NCI-H187 treated with DMSO at 0.1 percent for 48 hours (cell line): ENCODE results near the gene ZNF546.
"Not testable (repeated sequence)": the region's sequence is repeated elsewhere in the genome, so short reads cannot be mapped to it uniquely, and the experiment has no call there.

ENCODE experiments used
- DNase-seq: peaks from one replicate; lab custom pipeline; 2025; lab: John Stamatoyannopoulos, UW

Gene ZNF546

DNA sequence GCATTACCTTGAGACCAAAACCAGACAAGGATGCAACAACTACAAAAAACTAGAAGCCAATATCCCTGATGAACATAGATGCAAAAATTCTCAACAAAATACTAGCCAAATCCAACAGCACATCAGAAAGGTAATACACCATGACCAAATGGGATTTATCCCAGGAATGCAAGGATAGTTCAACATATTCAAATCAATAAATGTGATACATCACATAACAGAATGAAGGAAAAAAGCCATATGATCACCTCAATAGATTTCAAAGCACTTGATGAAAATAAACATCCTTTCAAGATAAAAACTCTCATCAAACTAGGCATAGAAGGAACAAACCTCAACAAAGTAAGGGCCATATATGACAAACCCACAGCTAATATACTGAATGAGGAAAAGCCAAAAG, 10.2 kb upstream of the ZNF546 start:
- no peak for DNase-seq

DNA sequence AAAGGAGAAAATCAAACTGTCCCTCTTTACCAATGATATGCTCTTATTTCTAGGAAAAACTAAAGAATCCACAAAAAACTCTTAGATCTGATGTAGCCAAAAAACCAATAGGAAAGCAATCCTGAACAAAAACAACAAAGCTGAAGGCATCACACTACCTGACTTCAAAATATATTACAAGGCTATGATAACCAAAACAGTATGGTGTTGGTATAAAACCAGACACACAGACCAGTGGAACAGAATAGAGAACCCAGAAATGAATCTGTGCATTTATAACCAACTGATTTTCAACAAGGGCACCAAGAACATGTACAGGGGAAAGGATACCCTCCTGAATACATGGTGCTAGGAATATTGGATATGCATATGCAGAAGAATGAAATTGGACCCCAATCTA, 9.7 kb upstream of the ZNF546 start:
- DNase-seq: no peak

DNA sequence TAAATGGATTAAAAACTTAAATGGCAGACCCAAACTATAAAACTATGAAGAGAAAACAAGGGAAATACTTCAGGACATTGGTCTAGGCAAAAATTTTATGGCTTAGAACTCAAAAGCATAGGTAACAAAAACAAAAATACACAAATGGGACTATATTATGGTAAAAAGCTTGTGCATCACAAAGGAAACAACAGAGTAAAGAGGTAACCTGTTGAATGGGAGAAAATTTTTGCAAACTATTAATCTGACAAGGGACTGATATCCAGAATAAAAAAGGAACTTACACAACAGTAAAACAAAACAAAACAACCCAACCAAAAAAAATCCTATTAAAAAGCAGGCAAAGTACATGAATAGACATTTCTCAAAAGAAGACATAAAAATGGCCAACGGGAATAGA, 9.3 kb upstream of the ZNF546 start:
- DNase-seq: no peak

DNA sequence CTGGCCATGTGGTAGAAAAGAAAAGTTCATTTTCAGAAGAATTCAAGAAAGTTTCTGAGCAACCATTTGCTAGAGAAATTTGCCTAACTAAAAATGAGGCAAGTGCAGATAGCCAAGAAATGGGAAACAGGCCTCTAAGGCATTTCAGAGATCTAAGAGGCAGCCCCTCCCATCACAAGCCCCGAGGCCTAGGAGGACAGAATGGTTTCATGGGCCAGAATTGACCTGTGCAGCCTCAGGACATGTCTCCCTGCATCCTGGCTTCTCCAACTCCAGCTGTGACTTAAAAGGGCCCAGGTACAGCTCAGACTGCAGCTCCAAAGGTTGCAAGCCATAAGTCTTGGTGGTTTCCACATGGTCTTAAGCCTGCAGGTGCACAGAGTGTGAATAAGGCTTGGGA, 3.3 kb upstream of the ZNF546 start:
- no peak for DNase-seq

DNA sequence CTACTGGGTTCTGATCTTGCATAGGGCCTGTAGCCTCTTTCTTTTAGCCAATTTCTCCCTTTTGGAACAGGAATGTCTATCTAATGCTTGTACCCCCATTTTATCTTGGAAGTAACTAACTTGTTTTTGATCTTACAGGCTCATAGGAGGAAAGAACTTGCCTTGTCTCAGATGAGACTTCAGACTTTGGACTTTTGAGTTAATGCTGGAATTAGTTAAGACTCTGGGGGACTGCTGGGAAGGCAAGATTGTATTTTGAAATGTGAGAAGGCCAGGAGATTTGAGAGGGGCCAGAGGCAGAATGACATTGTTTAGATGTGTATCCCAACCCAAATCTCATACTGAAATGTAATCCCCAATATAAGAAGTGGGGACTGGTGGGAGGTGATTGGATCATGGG, 2.5 kb upstream of the ZNF546 start:
- DNase-seq: no peak

DNA sequence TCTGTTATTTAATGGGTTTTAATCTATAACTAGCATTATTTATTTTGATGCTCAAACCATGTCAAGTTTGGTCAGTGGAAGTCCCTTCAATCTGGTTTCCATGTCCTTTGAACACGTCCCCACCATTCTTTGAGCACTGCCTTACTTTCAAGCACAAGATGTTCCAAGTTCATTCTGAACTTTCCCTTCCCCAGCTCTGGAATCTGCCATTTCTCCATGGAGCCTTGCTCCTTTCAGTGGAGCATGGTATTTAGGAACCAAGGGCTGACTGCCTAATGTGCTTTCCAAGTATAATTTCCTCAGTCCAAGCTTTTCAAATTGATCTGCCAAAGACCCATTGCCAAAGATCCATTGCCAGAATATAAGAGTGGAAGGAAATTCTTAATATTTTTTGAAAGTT, 1.1 kb upstream of the ZNF546 start:
- no peak for DNase-seq

DNA sequence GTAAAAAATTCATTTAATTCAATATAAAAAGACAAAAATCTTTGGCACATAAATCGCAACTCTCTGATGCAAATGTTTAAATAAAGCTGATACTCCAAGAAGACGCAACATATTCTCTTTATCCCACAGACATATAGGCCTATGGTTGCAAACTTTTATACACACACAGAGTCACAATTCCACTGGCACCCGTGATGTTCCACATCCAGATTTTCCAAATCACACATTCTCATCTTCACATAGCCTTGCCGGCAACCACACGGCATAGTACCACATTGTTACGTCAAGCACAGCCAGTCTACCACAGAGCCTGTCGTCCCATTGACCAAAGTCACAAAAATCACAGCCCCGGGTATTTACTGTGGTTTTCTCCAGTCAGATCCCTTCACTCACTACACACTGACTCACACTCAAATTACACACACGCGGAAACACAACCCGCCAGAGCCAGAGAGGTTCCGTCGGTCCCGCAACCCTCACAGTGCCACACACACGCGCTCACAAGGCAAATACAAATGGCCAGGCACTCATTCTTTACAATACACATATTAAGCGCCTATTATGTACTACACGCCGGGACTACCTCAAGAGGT, 546 bp upstream of the ZNF546 start:
- DNase-seq: peak; percentile 2

DNA sequence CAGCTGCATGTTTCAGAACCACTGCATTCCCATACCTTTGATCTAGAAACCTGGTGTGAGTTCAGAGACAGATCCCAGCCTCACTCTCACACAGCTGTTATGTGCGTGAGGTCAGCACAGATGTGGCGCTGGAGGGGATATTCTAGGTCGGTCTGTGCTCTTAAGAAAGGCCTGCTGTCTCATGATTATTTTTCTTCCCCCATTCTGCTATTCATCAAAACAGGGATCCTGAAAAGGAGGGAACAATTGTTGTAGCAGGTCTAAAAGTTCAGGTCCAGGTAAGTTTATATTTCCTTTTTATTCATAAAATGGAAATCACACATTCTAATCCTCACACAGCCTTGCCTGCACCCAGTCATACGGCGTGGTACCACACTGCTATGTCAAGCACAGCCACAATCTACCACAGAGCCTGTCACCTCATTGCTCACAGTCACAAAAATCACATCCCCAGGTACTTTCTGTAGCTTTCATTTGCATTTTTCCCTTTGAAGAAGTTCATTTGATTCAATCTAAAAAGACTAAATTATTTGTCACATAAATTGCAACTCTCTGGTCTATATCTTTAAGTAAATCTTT, 867 bp downstream of the ZNF546 start:
- DNase-seq: no peak

DNA sequence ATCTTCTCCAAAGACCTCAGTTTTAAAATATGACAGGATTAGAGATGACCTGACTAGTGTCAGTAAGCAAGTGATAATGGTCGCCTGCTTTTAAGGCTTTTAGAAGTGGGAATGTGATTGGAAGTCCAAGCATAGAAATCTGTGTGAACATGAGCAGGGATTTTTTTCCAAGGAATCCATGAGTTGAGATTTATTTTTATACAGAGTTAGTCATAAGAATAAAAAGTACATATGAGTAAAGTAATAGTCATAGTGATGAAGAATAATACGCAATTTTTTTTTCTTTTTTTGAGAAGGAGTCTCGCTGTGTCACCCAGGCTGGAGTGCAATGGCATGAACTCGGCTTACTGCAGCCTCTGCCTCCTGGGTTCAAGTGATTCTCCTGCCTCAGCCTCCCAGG, 1.6 kb downstream of the ZNF546 start:
- DNase-seq: no peak

DNA sequence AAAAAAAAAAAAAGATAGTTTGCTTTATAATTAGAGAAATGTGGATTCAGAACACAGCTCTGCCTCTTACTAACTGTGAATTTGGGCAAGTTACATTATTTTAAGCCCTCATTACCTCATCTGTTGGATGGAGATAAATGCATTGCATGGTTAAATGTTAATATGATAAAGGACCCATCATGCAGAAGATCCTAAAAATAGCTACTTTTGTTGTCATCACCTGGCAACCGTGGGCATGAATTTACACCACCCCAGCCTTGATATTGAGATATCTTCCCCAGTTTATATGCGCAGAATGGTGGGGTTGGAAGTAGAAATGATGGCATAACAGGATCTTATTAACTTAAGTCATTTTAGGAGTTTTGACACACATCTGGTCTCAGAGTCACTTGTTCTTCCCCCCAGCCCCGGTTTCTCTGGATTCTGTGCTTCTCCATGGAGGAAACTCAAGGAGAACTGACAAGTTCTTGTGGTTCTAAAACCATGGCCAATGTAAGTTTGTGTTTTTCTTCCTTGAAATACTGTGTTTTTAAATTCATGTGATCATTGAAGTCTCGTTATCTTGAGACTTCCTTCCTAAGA, 8.9 kb downstream of the ZNF546 start:
- no peak for DNase-seq

DNA sequence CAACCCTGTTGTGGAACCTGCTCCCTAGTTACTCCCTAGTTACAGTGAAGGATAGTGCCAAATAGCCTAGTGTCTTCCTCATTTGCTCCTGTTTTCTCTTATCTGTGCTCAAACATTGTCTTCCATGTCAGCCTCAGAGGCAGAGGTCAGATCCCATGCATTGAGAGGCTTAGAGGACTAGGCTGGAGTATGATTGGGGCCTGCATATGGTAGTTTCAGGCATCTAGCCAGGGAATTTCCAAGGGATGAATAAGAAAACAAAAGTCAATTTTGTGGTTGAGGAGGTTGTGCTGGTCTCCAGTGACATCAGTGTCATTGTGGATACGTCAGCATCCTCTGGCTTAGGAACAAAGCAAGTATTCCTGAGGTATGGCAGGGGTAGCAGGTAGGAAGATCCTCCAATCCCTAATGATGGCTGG, 9.4 kb downstream of the ZNF546 start:
- no peak for DNase-seq

DNA sequence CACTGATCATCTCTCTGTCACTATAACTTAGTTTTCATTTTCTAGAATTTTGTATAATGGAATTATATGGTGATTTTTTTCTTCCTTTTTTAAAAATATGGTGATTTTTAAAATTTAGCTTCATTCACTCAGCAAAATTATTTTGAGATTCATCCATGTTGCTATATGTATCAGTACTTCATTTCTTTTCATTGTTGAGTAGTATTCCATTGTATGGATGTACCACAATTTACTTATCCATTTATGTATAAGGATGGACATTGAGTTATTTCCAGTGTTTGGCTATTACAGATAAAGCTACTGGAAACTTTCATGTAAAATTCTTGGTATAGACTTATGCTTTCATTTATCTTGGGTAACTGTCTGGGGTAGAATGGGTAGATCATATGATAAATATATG, 12.8 kb downstream of the ZNF546 start:
- DNase-seq: no peak

DNA sequence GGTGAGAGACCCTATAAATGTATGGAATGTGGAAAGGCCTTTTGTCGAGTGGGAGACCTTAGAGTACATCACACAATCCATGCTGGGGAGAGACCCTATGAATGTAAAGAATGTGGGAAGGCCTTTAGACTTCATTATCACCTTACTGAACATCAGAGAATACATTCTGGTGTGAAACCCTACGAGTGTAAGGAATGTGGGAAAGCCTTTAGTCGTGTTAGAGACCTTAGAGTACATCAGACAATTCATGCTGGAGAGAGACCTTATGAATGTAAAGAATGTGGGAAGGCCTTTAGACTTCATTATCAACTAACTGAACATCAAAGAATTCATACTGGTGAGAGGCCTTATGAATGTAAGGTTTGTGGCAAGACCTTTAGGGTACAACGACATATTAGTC, 17.1 kb downstream of the ZNF546 start:
- DNase-seq: no peak

DNA sequence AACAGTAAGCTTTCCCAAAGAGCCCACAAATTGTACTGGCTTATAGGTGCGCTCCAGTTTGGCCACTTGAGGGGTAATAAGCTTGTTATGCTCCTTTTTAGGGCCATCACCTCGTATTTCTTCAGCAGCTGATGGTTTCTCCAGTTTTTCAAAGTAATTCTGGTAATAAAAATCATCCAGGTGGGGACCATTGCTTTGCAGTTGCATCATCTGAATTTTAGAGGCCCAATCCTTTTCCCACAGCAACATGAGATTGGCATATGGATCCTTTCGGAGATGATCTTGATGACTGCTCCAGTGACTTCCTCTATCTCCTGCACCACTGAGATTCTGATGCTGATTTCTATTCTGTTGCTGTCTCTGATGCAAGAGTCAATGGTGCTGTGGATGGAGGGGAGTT, 27.1 kb downstream of the ZNF546 start:
- no peak for DNase-seq

DNA sequence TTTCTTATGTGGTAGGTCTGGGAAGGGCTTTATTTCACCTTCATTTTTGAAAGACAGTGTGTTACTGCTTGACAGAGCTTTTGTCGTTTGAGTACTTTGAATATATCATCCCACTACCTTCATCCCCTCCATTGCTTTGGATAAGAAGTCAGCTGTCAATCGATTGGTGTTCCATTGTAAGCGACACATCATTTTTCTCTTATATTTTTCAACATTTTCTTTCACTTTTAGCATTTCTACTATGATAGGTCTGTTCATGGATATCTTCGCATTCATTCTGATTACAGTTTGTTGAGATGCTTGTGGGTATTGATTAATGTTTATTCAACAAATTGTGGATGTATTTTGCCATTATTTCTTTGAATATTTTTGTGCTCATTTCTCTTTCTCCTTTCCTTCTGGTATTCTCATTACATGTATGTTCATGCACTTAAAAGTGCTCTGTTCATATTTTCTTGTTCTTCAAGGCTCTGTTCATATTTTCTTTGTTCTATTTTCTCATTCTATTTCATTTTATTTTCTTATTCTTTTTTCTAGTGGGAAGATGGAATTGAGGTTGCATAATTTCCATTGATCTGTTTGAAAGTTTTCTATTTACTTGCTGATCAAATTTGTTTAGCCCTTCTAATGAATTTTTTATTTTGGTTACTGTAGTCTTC, 29.2 kb downstream of the ZNF546 start:
- no peak for DNase-seq

DNA sequence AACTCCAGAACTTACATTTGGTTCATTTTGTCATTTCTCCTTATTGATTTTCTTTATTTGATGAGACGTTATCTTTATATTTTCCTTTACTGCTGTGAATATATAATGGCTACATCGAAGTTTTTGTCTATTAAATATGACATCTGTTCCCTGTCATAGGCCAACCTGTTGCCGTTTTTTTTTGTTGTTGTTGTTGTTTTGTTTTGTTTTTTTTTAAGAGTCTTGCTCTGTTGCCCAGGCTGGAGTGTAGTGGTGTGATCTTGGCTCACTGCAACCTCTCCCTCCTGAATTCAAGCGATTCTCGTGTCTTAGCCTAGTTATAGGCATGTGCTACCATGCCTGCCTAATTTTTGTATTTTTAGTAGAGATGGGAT, 29.7 kb downstream of the ZNF546 start:
- DNase-seq: no peak

DNA sequence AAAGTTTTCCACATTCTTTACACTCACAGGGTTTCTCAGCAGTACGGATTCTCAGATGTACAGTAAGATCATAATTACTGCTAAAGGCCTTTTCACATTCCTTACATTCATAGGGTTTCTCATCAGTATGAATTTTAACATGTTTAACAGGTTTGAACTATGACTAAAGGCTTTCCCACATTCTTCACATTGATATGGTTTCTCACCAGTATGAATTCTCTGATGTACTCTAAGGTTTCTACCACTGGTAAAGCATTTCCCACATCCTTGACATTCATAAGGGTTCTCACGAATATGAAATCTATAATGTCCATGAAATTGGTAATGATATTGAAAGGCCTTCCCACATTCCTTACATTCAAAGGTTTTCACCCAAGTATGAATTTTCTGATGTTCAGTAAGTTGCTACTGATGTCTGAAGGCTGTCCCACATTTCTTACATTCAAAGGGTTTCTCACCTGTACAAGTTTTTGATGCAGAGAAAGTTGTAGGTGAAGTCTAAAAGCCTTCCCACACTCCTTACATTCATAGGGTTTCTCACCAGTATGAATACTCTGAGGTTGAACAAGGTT, 37.2 kb downstream of the ZNF546 start:
- DNase-seq: no peak

DNA sequence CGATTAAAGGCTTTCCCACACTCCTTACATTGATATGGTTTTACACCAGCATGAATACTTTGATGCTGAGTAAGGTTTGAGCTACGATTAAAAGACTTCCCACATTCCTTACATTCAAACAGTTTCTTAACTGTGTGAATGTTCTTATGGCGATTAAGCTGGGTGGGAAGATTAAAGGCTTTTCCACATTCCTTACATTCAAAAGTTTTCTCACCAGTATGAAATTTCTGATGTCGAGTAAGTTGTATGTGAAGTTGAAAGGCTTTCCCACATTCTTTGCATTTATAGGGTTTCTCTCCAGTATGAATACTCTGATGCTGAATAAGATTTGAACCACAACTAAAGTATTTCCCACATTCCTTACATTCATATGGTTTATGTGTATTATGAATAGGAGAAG, 39.1 kb downstream of the ZNF546 start:
- no peak for DNase-seq

DNA sequence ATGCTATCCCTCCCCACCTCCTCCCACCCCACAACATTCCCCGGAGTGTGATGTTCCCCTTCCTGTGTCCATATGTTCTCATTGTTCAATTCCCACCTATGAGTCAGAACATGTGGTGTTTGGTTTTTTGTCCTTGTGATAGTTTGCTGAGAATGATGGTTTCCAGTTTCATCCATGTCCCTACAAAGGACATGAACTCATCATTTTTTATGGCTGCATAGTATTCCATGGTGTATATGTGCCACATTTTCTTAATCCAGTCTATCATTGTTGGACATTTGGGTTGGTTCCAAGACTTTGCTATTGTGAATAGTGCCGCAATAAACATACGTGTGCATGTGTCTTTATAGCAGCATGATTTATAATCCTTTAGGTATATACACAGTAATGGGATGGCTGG, 41.2 kb downstream of the ZNF546 start:
- DNase-seq: not testable (repeated sequence)

DNA sequence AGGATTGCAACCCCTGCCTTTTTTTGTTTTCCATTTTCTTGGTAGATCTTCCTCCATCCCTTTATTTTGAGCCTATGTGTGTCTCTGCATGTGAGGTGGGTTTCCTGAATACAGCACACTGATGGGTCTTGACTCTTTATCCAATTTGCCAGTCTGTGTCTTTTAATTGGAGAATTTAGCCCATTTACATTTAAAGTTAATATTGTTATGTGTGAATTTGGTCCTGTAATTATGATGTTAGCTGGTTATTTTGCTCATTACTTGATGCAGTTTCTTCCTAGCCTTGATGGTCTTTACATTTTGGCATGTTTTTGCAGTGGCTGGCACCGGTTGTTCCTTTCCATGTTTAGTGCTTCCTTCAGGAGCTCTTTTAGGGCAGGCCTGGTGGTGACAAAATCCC, 44.9 kb downstream of the ZNF546 start:
- not testable (repeated sequence) for DNase-seq

DNA sequence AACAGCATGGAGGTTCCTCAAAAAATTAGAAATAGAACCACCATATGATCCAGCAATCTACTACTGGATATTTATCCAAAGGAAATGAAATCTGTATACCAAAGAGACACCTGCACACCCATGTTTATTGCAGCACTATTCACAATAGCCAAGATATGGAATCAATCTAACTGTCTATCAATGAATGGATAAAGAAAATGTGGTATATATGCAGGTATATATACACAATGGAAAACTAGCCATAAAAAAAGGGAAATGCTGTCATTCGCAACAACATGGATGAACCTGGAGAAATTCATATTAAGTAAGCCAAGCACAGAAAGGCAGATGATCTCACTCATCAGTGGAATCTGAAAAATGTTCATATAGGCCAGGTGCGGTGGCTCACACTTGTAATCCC, 56.6 kb downstream of the ZNF546 start:
- no peak for DNase-seq

DNA sequence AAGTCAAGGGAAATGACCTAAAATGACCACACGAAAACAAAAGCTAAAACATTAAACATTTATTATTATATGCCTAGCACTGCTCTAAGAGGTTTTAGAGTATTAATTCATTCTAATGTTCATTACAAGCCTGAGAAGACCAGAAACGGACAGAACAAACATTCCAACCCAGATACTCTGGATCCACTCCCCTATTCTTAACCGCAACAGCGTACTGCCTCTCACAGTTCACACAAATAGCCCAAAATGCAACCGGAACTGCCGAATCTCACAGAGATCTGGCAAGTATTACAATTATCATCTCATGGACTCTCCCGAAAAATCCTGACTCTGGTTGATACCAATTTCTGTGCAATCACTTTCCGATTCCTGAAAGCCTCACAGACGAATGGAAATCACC, 57.8 kb downstream of the ZNF546 start:
- DNase-seq: no peak

DNA sequence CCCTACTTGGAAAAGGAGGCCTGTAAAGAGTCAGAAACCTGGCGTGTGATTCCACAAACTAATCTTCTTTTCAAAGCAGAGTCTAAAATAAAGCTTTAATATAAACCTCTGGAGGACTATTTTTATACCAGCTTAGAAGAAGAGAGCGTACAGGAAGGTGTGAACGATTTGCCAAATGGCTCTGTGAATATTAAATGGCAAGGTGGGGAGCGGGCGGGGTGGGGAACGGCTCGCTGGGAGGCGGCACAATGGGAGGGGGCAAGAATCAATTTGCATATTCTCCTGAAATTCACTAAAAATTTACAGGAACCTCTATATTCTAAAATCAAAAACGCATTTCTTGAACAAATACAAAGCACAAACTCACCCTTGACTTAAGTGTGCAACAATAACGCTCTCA, 58.2 kb downstream of the ZNF546 start:
- DNase-seq: no peak
